CD14-positive monocyte (primary cell): Measurements from ENCODE around the gene GULP1. TPM values are rescaled to one million over a fixed set of nuclear protein-coding genes. Genes with fewer than 3 reads are reported as not detected.

Experiments
- DNase-seq, 3 donors: peaks; one replicate each; pipeline ENCODE4 v3.0.0-alpha.2; 2011 to 2022
- H2AFZ ChIP-seq: 2 replicates; pipeline ENCODE4 v1.6.0; 2012; ENCODE audit warnings: mild to moderate bottlenecking, low read depth, low read length, inconsistent platforms; ENCODE audit not compliant: insufficient read depth, poor library complexity, severe bottlenecking
- H3K27ac ChIP-seq, 2 donors: 1 replicate in 1 of 2; 2 replicates in 1 of 2; pipeline ENCODE4 v1.5.1; 2012 to 2013; ENCODE audit warnings: low read length in 2 of 2, control low read depth in 1 of 2, inconsistent platforms in 1 of 2, low read depth in 1 of 2, mild to moderate bottlenecking in 1 of 2
- H3K27me3 ChIP-seq, 2 donors: one replicate each; pipeline versions ENCODE4 v1.6.0 to v1.6.1; 2011 to 2013; ENCODE audit warnings: low read length in 2 of 2; ENCODE audit not compliant: control insufficient read depth in 2 of 2, insufficient read depth in 2 of 2
- H3K36me3 ChIP-seq, 2 donors: replicated peaks in 1 of 2; 1 replicate in 1 of 2; 2 replicates in 1 of 2; pipeline versions ENCODE4 v1.5.1 to v1.6.1; 2012 to 2013; ENCODE audit warnings: low read length in 2 of 2, control low read depth in 1 of 2, inconsistent platforms in 1 of 2, mild to moderate bottlenecking in 1 of 2; ENCODE audit not compliant: insufficient read depth in 2 of 2, control insufficient read depth in 1 of 2
- H3K4me1 ChIP-seq, 2 donors: 1 replicate in 1 of 2; 2 replicates in 1 of 2; pipeline versions ENCODE4 v1.5.1 to v1.6.1; 2012 to 2013; ENCODE audit warnings: low read length in 2 of 2, control low read depth in 1 of 2, inconsistent platforms in 1 of 2, mild to moderate bottlenecking in 1 of 2, moderate library complexity in 1 of 2; ENCODE audit not compliant: insufficient read depth in 2 of 2, control insufficient read depth in 1 of 2
- H3K4me2 ChIP-seq: replicated peaks from 2 replicates; pipeline ENCODE3; 2012; ENCODE audit warnings: low read length, moderate library complexity, mild to moderate bottlenecking; ENCODE audit not compliant: poor library complexity, severe bottlenecking; ENCODE audit errors: extremely low read depth
- H3K4me3 ChIP-seq, 3 experiments: fragments of 200-600 bp in 1 of 3; sonication (generic) in 1 of 3; replicated peaks in 1 of 3; 1 replicate in 2 of 3; 2 replicates in 1 of 3; pipeline ENCODE4 v1.5.1; 2011 to 2013; ENCODE audit warnings: low read length in 3 of 3, mild to moderate bottlenecking in 3 of 3, control low read depth in 2 of 3, low read depth in 2 of 3, inconsistent platforms in 1 of 3, moderate library complexity in 1 of 3
- H3K79me2 ChIP-seq: 2 replicates; pipeline ENCODE4 v1.6.0; 2012; ENCODE audit warnings: mild to moderate bottlenecking, control low read depth, inconsistent platforms, low read length, moderate library complexity; ENCODE audit not compliant: insufficient read depth
- H3K9ac ChIP-seq: 2 replicates; pipeline ENCODE4 v1.6.0; 2017; ENCODE audit warnings: low read length, mild to moderate bottlenecking; ENCODE audit not compliant: insufficient read depth, poor library complexity, severe bottlenecking
- H3K9me3 ChIP-seq, 2 donors: replicated peaks in 1 of 2; 1 replicate in 1 of 2; 2 replicates in 1 of 2; pipeline versions ENCODE4 v1.5.1 to v1.6.1; 2012 to 2013; ENCODE audit warnings: low read length in 2 of 2, control low read depth in 1 of 2; ENCODE audit not compliant: control insufficient read depth in 1 of 2, insufficient read depth in 1 of 2
- H4K20me1 ChIP-seq: 2 replicates; pipeline ENCODE4 v1.6.0; 2012; ENCODE audit warnings: mild to moderate bottlenecking, low read length, control low read depth, moderate library complexity; ENCODE audit not compliant: insufficient read depth
- H3K27ac Mint-ChIP-seq, 7 donors: one replicate each; pipeline ENCODE4 v1.8.0; 2020; ENCODE audit warnings: mild to moderate bottlenecking in 7 of 7, mixed read lengths in 7 of 7, moderate library complexity in 6 of 7, inconsistent platforms in 2 of 7
- H3K27me3 Mint-ChIP-seq, 3 donors: one replicate each; pipeline ENCODE4 v1.8.0; 2021 to 2022; ENCODE audit warnings: low read depth in 3 of 3, mild to moderate bottlenecking in 3 of 3, mixed read lengths in 3 of 3, moderate library complexity in 3 of 3, inconsistent platforms in 1 of 3
- H3K36me3 Mint-ChIP-seq, 2 donors: one replicate each; pipeline ENCODE4 v1.8.0; 2020; ENCODE audit warnings: mixed read lengths in 2 of 2, inconsistent platforms in 1 of 2, mild to moderate bottlenecking in 1 of 2
- H3K4me1 Mint-ChIP-seq: one replicate; pipeline ENCODE4 v1.8.0; 2020; ENCODE audit warnings: mild to moderate bottlenecking, mixed read lengths
- H3K4me3 Mint-ChIP-seq, 2 donors: one replicate each; pipeline ENCODE4 v1.8.0; 2020; ENCODE audit warnings: mild to moderate bottlenecking in 2 of 2, mixed read lengths in 2 of 2, moderate library complexity in 1 of 2
- H3K9me3 Mint-ChIP-seq, 7 donors: one replicate each; pipeline ENCODE4 v1.8.0; 2020 to 2022; ENCODE audit warnings: mixed read lengths in 7 of 7, mild to moderate bottlenecking in 6 of 7, moderate library complexity in 6 of 7, inconsistent platforms in 2 of 7
- CTCF ChIP-seq: fragments of 200-600 bp; IDR thresholded peaks from one replicate; pipeline ENCODE4 v1.8.0; 2022; ENCODE audit warnings: antibody characterized with exemption, mild to moderate bottlenecking
- WGBS: methylation state at CpG from one replicate; pipeline ENCODE4 v1.1.5; 2013; ENCODE audit warnings: missing lambda C conversion rate; ENCODE audit not compliant: insufficient coverage; 5-methylcytosine and 5-hydroxymethylcytosine counted together
- intact Hi-C, 2 donors: fragments of 100-400 bp; cut with micrococcal nuclease; formaldehyde crosslinking; loops; one replicate each; pipeline versions ENCODE4 v1.15.0 to v1.15.1; 2023
- polyA plus RNA-seq, 3 donors: library from polyadenylated mRNA; depleted of rRNA in 1 of 3; unstranded in 2 of 3; stranded (reverse) in 1 of 3; fragments of 300-500 nt in 2 of 3; fragments of >200 nt in 1 of 3; fragmentation: Illumina TruSeq in 2 of 3; gene quantifications; 1 replicate in 2 of 3; 2 replicates in 1 of 3; pipeline ENCODE4 v1.2.3, GENCODE V29; 2012 to 2021

The GULP1 gene
- polyA plus RNA-seq, 3 donors = not detected

- no peaks in the 10 kb centered on the region for H3K27me3 ChIP-seq
- no peaks in the 10 kb centered on the region for H3K36me3 Mint-ChIP-seq
- no peaks in the 10 kb centered on the region for H3K36me3 ChIP-seq
- H3K9ac ChIP-seq = no peak overlapping the region
- no peak for TF ChIP-seq CTCF
- H2AFZ ChIP-seq = no peak overlapping the region
- no peaks in the 10 kb centered on the region for H3K4me1 ChIP-seq
- no peaks in the 10 kb centered on the region for H4K20me1 ChIP-seq
- DNase-seq = no peak
- H3K79me2 ChIP-seq = no peaks in the 10 kb centered on the region
- H3K4me3 ChIP-seq = no peak overlapping the region
- intact Hi-C loops = no loop called here
- peak overlapping the region in 1 of 7 donors; percentile 50 for H3K27ac Mint-ChIP-seq
- H3K9me3 Mint-ChIP-seq = peaks cover 0 to 9% (median 2%) of the 10 kb centered on the region in 7 donors
- no peak overlapping the region for H3K4me2 ChIP-seq
- H3K27me3 Mint-ChIP-seq = peaks cover 0 to 1% (median 0%) of the 10 kb centered on the region in 3 donors
- H3K4me3 Mint-ChIP-seq = no peak overlapping the region
- H3K9me3 ChIP-seq = peaks cover 0 to 3% of the 10 kb centered on the region in 2 donors
- H3K4me1 Mint-ChIP-seq = no peaks in the 10 kb centered on the region
- H3K27ac ChIP-seq = no peak overlapping the region
Measured at GRCh38 chr2:188629753-188630527, 338.3 kb downstream of the GULP1 start.

GRCh38 chr2:188631037-188631809, 339.5 kb downstream of the GULP1 start:
- H3K27ac ChIP-seq = no peak overlapping the region
- no peak overlapping the region for H3K4me3 Mint-ChIP-seq
- no peak for TF ChIP-seq CTCF
- no peak overlapping the region for H3K9ac ChIP-seq
- H2AFZ ChIP-seq = no peak overlapping the region
- H3K27me3 ChIP-seq = no peaks in the 10 kb centered on the region
- no peaks in the 10 kb centered on the region for H3K36me3 ChIP-seq
- no peak overlapping the region for H3K4me3 ChIP-seq
- H3K79me2 ChIP-seq = no peaks in the 10 kb centered on the region
- H3K27ac Mint-ChIP-seq = no peak overlapping the region
- H4K20me1 ChIP-seq = no peaks in the 10 kb centered on the region
- H3K36me3 Mint-ChIP-seq = no peaks in the 10 kb centered on the region
- intact Hi-C loops = no loop called here
- 85% methylated on average over 6 of the region's 9 CpGs for WGBS
- H3K27me3 Mint-ChIP-seq = peaks cover 0 to 1% (median 0%) of the 10 kb centered on the region in 3 donors
- peaks cover 0 to 3% of the 10 kb centered on the region in 2 donors for H3K9me3 ChIP-seq
- H3K4me1 Mint-ChIP-seq = no peaks in the 10 kb centered on the region
- H3K4me2 ChIP-seq = no peak overlapping the region
- no peak for DNase-seq
- peaks cover 0 to 9% (median 0%) of the 10 kb centered on the region in 7 donors for H3K9me3 Mint-ChIP-seq
- H3K4me1 ChIP-seq = no peaks in the 10 kb centered on the region
